Motor neuron (in vitro differentiated cells): Measurements from ENCODE around the gene ACTR2. TPM values are rescaled to one million over a fixed set of nuclear protein-coding genes. Genes with fewer than 3 reads are reported as not detected.

Source experiments
- ATAC-seq, 8 experiments: fragments of 200-7000 bp; cut with Tn5 transposase; replicated peaks in 6 of 8; 2 replicates each; pipeline ENCODE4 v1.8.0; 2021; ENCODE audit warnings: mild to moderate bottlenecking in 8 of 8, moderate library complexity in 8 of 8
- H3K27ac ChIP-seq, 2 donors: fragments of 250-450 bp; sonication (Bioruptor Pico); 2 replicates each; pipeline ENCODE4 v1.9.0; 2021; ENCODE audit warnings: antibody characterized with exemption in 2 of 2, mild to moderate bottlenecking in 2 of 2, moderate library complexity in 1 of 2
- H3K4me1 ChIP-seq, 2 donors: fragments of 250-450 bp; sonication (Bioruptor Pico); replicated peaks in 1 of 2; 2 replicates each; pipeline ENCODE4 v1.6.1; 2021; ENCODE audit warnings: antibody characterized with exemption in 2 of 2, mild to moderate bottlenecking in 2 of 2, moderate library complexity in 1 of 2
- H3K4me3 ChIP-seq, 5 donors: fragments of 250-450 bp; sonication (Bioruptor Pico); 2 replicates each; pipeline ENCODE4 v1.9.0; 2021; ENCODE audit warnings: antibody characterized with exemption in 5 of 5, mild to moderate bottlenecking in 5 of 5, moderate library complexity in 4 of 5
- WGBS, 10 experiments: fragments of 450-650 bp; shearing (Covaris generic); methylation state at CpG; one replicate each; pipeline ENCODE4 v1.0.0; 2022; 5-methylcytosine and 5-hydroxymethylcytosine counted together
- in situ Hi-C, 9 experiments: fragments of 400-800 bp; cut with MboI; loops; one replicate each; pipeline ENCODE4 v1.15.0; 2021; ENCODE audit warnings: low sequenced_read_pairs in 9 of 9, low pct_unique_long_range_greater_than_20kb in 2 of 9; ENCODE audit not compliant: unreplicated experiment in 9 of 9
- total RNA-seq, 8 experiments: library from RNA; unstranded; fragments of 300-600 nt; gene quantifications; 2 replicates each; pipeline versions ENCODE4 v1.2.3 to v1.2.4, GENCODE V29; 2022

Gene ACTR2
- total RNA-seq, 8 experiments from 2014 or later: 80.4 to 237 (median 123) TPM

GRCh38 chr2:65291216-65292105, 63.8 kb downstream of the ACTR2 start:
- H3K4me3 ChIP-seq: no peak overlapping the region
- no peak overlapping the region for H3K27ac ChIP-seq
- peaks cover 0 to 14% of the 10 kb centered on the region in 2 donors for H3K4me1 ChIP-seq
- ATAC-seq: peak in 3 of 8 experiments; percentile 27 to 49 (median 40)
- 39 to 100% (median 90%) methylated on average over 3 to 11 of the region's 11 CpGs for WGBS, 10 experiments
- in situ Hi-C loops: loop anchor here in 2 of 9 experiments (25.0 kb wide), 2 partner anchors 146 to 271 kb away; partner anchors contain the start of gene SPRED2 (in 1 of the 2)

- H3K27ac ChIP-seq: no peak overlapping the region
- WGBS, 10 experiments: 20 to 95% (median 72%) methylated on average over 1 to 3 of the region's 3 CpGs; no CpG with 5 or more reads in 6 of the 10 experiments
- in situ Hi-C loops: loop anchor here in 2 of 9 experiments (25.0 kb wide), 2 partner anchors 145 to 270 kb away; partner anchors contain the start of gene SPRED2 (in 1 of the 2)
- peaks cover 0 to 14% of the 10 kb centered on the region in 2 donors for H3K4me1 ChIP-seq
- H3K4me3 ChIP-seq: no peak overlapping the region
- peak in 3 of 8 experiments; percentile 28 to 38 (median 35) for ATAC-seq
Observed at GRCh38 chr2:65292106-65292400, 64.4 kb downstream of the ACTR2 start.

- WGBS, 10 experiments: 0 to 79% (median 37%) methylated on average over 1 to 20 of the region's 21 CpGs; no CpG with 5 or more reads in 2 of the 10 experiments
- Histone ChIP-seq H3K4me3 (no peak overlapping the region), H3K4me1 (peaks cover 0 to 14% of the 10 kb centered on the region in 2 donors), H3K27ac (no peak overlapping the region)
- ATAC-seq: peak; percentile 24 to 89 (median 53)
- in situ Hi-C loops: loop anchor here in 2 of 9 experiments (25.0 kb wide), 2 partner anchors 145 to 270 kb away; partner anchors contain the start of gene SPRED2 (in 1 of the 2)
Observed at GRCh38 chr2:65292461-65293011, 64.9 kb downstream of the ACTR2 start.

GRCh38 chr2:65293376-65293775, 65.7 kb downstream of the ACTR2 start:
- in situ Hi-C loops: loop anchor here in 2 of 9 experiments (25.0 kb wide), 2 partner anchors 144 to 269 kb away; partner anchors contain the start of gene SPRED2 (in 1 of the 2)
- H3K27ac ChIP-seq: no peak overlapping the region
- peak in 2 of 8 experiments; percentile 17 to 36 for ATAC-seq
- 57 to 100% (median 80%) methylated on average over 1 to 2 of the region's 5 CpGs; no CpG with 5 or more reads in 5 of the 10 experiments for WGBS, 10 experiments
- H3K4me3 ChIP-seq: no peak overlapping the region
- H3K4me1 ChIP-seq: peaks cover 0 to 14% of the 10 kb centered on the region in 2 donors

GRCh38 chr2:65294136-65294535, 66.5 kb downstream of the ACTR2 start:
- ATAC-seq: no peak
- no peak overlapping the region for H3K4me3 ChIP-seq
- 60 to 100% (median 79%) methylated on average over 1 to 6 of the region's 6 CpGs; no CpG with 5 or more reads in 4 of the 10 experiments for WGBS, 10 experiments
- in situ Hi-C loops: loop anchor here in 2 of 9 experiments (25.0 kb wide), 2 partner anchors 143 to 268 kb away; partner anchors contain the start of gene SPRED2 (in 1 of the 2)
- H3K4me1 ChIP-seq: peaks cover 0 to 14% of the 10 kb centered on the region in 2 donors
- no peak overlapping the region for H3K27ac ChIP-seq

GRCh38 chr2:65294701-65295100, 67.1 kb downstream of the ACTR2 start:
- in situ Hi-C loops: loop anchor here in 2 of 9 experiments (25.0 kb wide), 2 partner anchors 143 to 268 kb away; partner anchors contain the start of gene SPRED2 (in 1 of the 2)
- Histone ChIP-seq H3K4me3 (no peak overlapping the region), H3K4me1 (peaks cover 0 to 16% of the 10 kb centered on the region in 2 donors), H3K27ac (no peak overlapping the region)
- ATAC-seq: peak in 1 of 8 experiments; percentile 16
- 20 to 94% (median 66%) methylated on average over 1 to 6 of the region's 6 CpGs for WGBS, 10 experiments

- Histone ChIP-seq H3K27ac (no peak overlapping the region), H3K4me1 (peaks cover 19 to 37% of the 10 kb centered on the region in 2 donors), H3K4me3 (no peak overlapping the region)
- 80 to 100% (median 91%) methylated on average over 1 to 7 of the region's 7 CpGs; no CpG with 5 or more reads in 2 of the 10 experiments for WGBS, 10 experiments
- in situ Hi-C loops: loop anchor here in 2 of 9 experiments (25.0 kb wide), 2 partner anchors 140 to 265 kb away; partner anchors contain the start of gene SPRED2 (in 1 of the 2)
- no peak for ATAC-seq
Observed at GRCh38 chr2:65296971-65297370, 69.3 kb downstream of the ACTR2 start.

- in situ Hi-C loops: loop anchor here in 2 of 9 experiments (25.0 kb wide), 2 partner anchors 140 to 265 kb away; partner anchors contain the start of gene SPRED2 (in 1 of the 2)
- no peak for ATAC-seq
- Histone ChIP-seq H3K27ac (no peak overlapping the region), H3K4me1 (peaks cover 19 to 33% of the 10 kb centered on the region in 2 donors), H3K4me3 (no peak overlapping the region)
- 45 to 100% (median 95%) methylated on average over 1 to 9 of the region's 9 CpGs for WGBS, 10 experiments
Observed at GRCh38 chr2:65297544-65297943, 69.9 kb downstream of the ACTR2 start.

- Histone ChIP-seq H3K27ac (no peak overlapping the region), H3K4me1 (peaks cover 19 to 32% of the 10 kb centered on the region in 2 donors), H3K4me3 (no peak overlapping the region)
- 71 to 100% (median 87%) methylated on average over 1 to 4 of the region's 5 CpGs; no CpG with 5 or more reads in 6 of the 10 experiments for WGBS, 10 experiments
- ATAC-seq: no peak
- in situ Hi-C loops: loop anchor here in 2 of 9 experiments (25.0 kb wide), 2 partner anchors 139 to 264 kb away; partner anchors contain the start of gene SPRED2 (in 1 of the 2)
Observed at GRCh38 chr2:65298089-65298488, 70.5 kb downstream of the ACTR2 start.

GRCh38 chr2:65299246-65299645, 71.6 kb downstream of the ACTR2 start:
- WGBS, 10 experiments: 33 to 100% (median 77%) methylated on average over 1 to 5 of the region's 7 CpGs; no CpG with 5 or more reads in 4 of the 10 experiments
- Histone ChIP-seq H3K27ac (no peak overlapping the region), H3K4me1 (peaks cover 19 to 27% of the 10 kb centered on the region in 2 donors), H3K4me3 (no peak overlapping the region)
- in situ Hi-C loops: loop anchor here in 2 of 9 experiments (25.0 kb wide), 2 partner anchors 138 to 263 kb away; partner anchors contain the start of gene SPRED2 (in 1 of the 2)
- ATAC-seq: no peak

- in situ Hi-C loops: no loop called here
- ATAC-seq: peak in 4 of 8 experiments; percentile 9 to 73 (median 35)
- 0 to 82% (median 36%) methylated on average over 1 to 4 of the region's 16 CpGs; no CpG with 5 or more reads in 2 of the 10 experiments for WGBS, 10 experiments
- H3K27ac ChIP-seq: no peak overlapping the region
- H3K4me3 ChIP-seq: no peak overlapping the region
- peaks cover 19 to 23% of the 10 kb centered on the region in 2 donors for H3K4me1 ChIP-seq
Observed at GRCh38 chr2:65300134-65300760, 72.6 kb downstream of the ACTR2 start.
